ENCODE measurements around the gene RPS15.

RPS15 gene

DNA sequence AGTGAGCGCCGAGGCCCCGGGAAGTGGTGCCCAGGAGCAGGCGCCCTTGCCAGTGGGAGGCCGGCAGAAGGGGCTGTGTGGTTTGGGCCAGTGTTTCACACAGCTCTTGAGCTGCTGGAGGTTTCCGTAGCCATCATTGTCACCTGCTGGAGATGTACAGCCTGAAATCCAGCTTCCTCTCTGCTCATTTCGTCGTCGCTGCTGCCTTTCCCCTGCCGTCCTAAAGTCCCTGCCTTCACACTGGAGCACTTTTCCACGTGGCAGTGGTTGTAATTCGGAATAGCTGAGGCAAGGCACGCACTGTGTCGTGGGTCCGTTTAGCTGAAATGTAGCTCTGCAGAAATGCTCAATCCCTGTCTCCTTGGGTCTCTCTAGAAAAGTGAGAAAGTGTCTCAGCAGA is 17.6 kb upstream of the RPS15 start:
- no peak for DNase-seq

DNA sequence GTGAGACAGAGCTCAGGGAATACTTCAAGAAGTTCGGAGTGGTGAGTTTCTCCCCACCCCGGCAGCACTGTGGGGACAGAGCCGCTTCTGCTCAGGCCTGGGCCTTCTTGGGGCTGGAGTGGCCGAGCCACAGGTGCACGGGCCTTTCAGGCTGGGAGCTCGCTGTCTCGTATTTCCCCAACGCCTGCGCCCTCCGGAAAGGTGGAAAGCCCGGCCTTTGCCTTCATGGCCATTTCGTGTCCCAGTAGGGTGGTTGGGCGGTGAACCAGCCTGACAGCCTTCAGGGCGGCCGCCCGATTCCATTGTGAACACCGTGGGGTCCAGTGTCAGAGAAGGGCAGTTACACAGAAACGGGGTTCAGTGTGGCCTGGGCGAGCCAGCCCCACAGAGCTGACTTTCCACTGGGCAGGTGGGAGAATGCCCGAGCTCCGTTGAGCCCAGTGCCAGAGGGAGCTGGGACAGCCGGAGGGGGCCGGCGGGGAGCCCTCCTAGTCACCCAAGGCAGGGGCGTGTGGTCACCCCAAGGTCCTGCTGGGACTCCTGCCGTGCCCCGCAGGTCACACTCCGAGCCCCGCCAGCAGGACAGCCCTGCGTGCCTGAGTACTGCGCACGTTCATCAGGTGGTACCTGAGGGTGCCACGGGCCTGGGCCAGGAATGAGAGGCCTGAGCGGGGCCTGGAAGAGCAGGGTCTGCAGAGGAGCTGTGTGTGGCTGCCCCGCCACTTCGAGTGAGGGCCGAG is 16.8 kb upstream of the RPS15 start:
- DNase-seq, result no peak

- DNase-seq, result no peak
Observed at GRCh38 chr19:1421958-1422305, 16.3 kb upstream of the RPS15 start.

GRCh38 chr19:1422360-1422759 is 15.8 kb upstream of the RPS15 start:
- DNase-seq, result no peak

- DNase-seq, result no peak
Observed at GRCh38 chr19:1422943-1423342, 15.3 kb upstream of the RPS15 start.

- DNase-seq, result no peak
Observed at GRCh38 chr19:1423436-1424191, 14.6 kb upstream of the RPS15 start.

GRCh38 chr19:1424192-1424955 is 13.8 kb upstream of the RPS15 start:
- DNase-seq, result no peak

- no peak for DNase-seq
Observed at GRCh38 chr19:1425102-1425837, 12.9 kb upstream of the RPS15 start.

DNA sequence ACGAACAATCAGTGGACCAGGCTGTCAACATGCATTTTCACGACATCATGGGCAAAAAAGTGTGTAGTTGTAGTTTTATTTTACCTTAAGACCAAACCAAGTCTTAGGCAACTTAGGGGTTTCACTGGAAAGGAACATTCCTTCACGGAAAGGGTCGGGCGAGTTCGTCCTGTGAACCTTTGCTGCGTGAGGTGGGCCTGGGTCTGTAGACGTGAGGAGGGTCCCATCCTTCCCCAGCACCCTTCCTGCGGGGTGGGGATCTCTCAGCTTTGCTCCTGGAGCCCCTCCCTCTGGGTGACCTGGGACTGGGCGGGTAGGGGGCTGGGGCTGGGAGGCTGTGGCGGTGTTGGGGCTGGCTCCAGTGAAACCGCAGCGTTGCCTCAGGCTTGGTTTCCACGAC is 12.3 kb upstream of the RPS15 start:
- DNase-seq, result no peak

- no peak for DNase-seq
Observed at GRCh38 chr19:1426736-1427135, 11.5 kb upstream of the RPS15 start.

- DNase-seq, result no peak
Observed at GRCh38 chr19:1427221-1427920, 10.8 kb upstream of the RPS15 start.

DNA sequence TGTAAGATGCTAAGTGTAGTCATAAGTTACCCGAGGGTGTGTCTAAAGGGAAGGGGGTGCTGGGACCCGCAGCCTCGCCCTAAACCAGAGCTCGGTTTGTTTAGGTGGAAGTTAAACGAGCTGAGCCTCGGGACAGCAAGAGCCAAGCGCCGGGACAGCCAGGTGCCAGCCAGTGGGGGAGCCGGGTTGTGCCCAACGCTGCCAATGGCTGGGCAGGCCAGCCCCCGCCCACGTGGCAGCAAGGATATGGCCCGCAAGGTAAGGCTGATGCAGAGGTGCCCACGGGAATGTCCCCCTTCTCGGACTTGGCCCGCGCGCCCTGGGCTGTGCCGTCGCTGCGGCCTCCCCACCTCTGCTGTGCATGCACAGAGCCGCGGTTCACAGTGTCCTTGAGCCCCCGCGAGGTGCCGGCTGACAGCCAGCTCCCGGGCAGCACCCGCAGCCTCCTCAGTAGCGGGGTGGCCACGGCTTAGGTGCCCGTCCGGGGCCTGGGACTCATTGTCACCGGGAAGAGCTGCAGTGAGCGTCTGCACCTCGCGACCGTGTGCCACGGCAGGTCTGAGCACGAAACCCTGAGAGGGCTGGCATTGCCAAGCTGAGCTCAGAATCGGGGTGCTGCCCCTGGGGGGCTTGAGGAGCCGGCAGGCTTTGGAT is 9.3 kb upstream of the RPS15 start:
- no peak for DNase-seq

DNA sequence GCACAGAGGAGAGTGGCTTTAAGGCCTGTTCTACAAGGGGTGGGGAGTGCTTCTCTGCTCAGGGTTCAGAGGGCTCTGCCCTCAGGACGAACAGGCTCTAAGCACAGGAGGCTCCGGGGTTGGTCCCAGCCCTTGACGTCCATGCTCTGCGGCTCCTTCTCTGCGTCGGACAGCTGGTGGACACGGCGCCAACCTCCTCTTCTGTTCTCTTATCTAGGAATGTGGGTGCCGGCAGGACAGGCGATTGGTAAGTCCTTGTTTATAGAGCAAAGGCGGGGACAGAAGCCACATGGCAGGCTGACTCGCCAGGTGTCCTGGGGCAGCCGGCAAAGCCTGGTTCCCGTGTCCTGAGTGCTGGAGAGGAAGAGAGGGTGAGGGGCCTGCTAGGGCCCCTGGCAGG is 8.4 kb upstream of the RPS15 start:
- no peak for DNase-seq

GRCh38 chr19:1430246-1430645 is 8.0 kb upstream of the RPS15 start:
- no peak for DNase-seq

GRCh38 chr19:1431759-1432506 is 6.3 kb upstream of the RPS15 start:
- no peak for DNase-seq

DNA sequence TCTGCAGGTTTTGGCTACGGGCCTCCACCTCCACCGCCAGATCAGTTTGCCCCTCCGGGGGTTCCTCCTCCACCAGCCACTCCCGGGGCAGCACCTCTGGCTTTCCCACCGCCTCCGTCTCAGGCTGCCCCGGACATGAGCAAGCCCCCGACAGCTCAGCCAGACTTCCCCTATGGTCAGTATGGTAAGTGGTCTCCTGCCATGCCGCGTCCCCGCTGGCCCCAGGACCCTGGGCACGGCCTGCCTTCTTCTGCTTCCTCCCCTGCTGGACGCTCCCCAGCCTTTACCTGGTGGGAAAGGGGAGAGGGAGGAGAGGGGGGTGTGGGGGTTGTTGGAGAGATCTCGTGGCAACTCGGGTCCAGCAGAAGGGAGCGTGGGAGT is 5.7 kb upstream of the RPS15 start:
- no peak for DNase-seq

GRCh38 chr19:1433119-1434039 is 4.8 kb upstream of the RPS15 start:
- DNase-seq, result no peak

DNA sequence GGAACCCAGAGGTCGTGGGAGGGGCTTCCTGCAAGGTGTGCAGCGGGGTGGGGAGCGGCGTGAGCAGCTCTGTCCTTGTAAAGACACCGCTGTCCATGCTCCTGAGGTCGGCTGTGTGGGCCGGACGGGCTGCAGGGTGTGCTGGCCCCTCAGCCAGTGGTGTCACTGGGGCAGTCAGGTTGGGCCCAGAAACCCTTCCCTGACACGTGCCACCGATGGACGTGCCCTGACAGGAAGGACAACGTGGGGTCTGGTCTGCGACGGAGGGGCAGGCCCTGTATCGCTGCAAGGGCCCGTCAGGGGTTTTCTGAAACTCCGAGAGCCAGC is 4.2 kb upstream of the RPS15 start:
- no peak for DNase-seq

GRCh38 chr19:1434577-1435060 is 3.6 kb upstream of the RPS15 start:
- DNase-seq, result no peak

- DNase-seq, result no peak
Observed at GRCh38 chr19:1435378-1435989, 2.7 kb upstream of the RPS15 start.

All from activated CD4-positive, alpha-beta T cell treated with anti-CD3 and anti-CD28 coated beads, Interleukin-2, amount 50 U/mL, for 1 hour (primary cell).